Activated naive CD4-positive, alpha-beta T cell treated with anti-CD3 and anti-CD28 coated beads for 36 hours (primary cell): ENCODE results near the gene ZYG11B. TPM values are rescaled to one million over a fixed set of nuclear protein-coding genes. Genes with fewer than 3 reads are reported as not detected.
"Not testable (repeated sequence)": the region's sequence is repeated elsewhere in the genome, so short reads cannot be mapped to it uniquely, and the experiment has no call there.

Experiments used
- CTCF ChIA-PET: fragments of 350-600 bp; sonication (Branson Sonifier 250); formaldehyde crosslinking; loops from one replicate; lab custom pipeline; 2021; ENCODE audit warnings: antibody characterized with exemption; lab: Charles Lee
- DNase-seq: peaks from one replicate; pipeline ENCODE4 v3.0.0-alpha.2; 2020
- H3K27ac Mint-ChIP-seq: one replicate; pipeline ENCODE4 v1.8.0; 2021; ENCODE audit warnings: mild to moderate bottlenecking, mixed read lengths
- H3K27me3 Mint-ChIP-seq: one replicate; pipeline ENCODE4 v1.8.0; 2021; ENCODE audit warnings: low read depth, mixed read lengths
- H3K36me3 Mint-ChIP-seq: one replicate; pipeline ENCODE4 v1.8.0; 2021; ENCODE audit warnings: low read depth, mixed read lengths
- H3K4me1 Mint-ChIP-seq: one replicate; pipeline ENCODE4 v1.8.0; 2021; ENCODE audit warnings: low read depth, mixed read lengths
- H3K4me3 Mint-ChIP-seq: one replicate; pipeline ENCODE4 v1.8.0; 2021; ENCODE audit warnings: mild to moderate bottlenecking, moderate library complexity, mixed read lengths
- H3K9me3 Mint-ChIP-seq: one replicate; pipeline ENCODE4 v1.8.0; 2021; ENCODE audit warnings: mixed read lengths
- intact Hi-C: fragments of 100-400 bp; cut with micrococcal nuclease; formaldehyde crosslinking; loops from one replicate; pipeline ENCODE4 v1.15.1; 2023
- total RNA-seq, 2 experiments: library from RNA; stranded (reverse); gene quantifications; one replicate each; pipeline ENCODE4 v1.2.3, GENCODE V29; 2021

The ZYG11B gene
- total RNA-seq = 10 to 100 TPM; 10.7 to 11.6 TPM

DNA sequence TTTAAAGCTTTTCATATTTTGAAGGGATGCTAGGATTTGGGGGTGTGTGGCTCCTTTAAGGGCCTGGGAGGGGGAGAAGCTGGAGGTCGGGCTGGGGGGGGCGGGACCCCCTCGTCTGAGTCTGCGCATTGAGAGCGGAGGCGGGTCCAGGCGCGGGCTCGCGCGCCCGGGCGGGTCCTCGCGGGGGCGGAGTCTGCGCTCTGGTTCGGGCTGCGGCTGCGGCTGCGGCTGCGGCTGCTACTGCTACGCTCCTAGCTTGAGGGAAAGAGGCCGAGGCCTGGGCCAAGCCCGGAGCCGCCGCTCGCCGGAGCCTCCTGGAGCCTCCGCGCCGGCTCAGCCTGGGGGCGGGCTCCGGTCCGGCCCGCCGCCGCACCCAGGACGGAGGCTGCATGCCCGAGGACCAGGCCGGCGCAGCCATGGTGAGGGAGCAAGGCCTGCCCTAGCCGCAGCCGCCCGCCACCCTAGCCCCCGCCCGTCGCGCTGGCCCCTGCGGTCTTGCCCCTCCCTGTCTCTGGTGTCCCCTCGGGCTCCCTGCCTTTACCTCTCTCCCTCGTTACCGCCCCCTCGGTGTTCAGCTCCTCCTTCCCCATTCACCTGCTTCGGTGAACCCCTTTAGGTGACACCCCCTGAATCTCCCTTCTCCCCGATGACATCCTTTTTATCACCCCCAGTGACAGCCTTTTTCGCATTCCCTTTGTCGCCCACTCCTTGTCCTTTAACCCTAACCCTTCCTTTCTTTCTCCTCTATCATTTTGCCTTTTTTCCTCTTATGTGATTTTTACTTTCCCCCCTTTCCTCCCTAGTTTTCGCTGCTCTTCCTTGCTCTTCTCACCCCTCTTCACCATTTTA lies at the start of gene ZYG11B:
ZYG11B (plus strand) TSS at position 189 of the 849 bp plus-strand sequence; CDS start at position 390, 201 bp downstream.
- Mint-ChIP-seq H3K36me3 (no peaks in the 10 kb centered on the region), H3K9me3 (no peaks in the 10 kb centered on the region), H3K27ac (peak within 1 kb of the TSS; percentile 55), H3K4me3 (peak within 1 kb of the TSS; percentile 85), H3K4me1 (peaks cover 33% of the 10 kb centered on the region), H3K27me3 (no peaks in the 10 kb centered on the region)
- peak; percentile 91 for DNase-seq
- CTCF ChIA-PET = no interaction called here
- intact Hi-C loops = loop anchor here (1.0 to 10.0 kb wide), 6 partner anchors 23 to 672 kb away; partner anchors contain the start of genes BTF3L4, CC2D1B, CPT2 and ECHDC2

DNA sequence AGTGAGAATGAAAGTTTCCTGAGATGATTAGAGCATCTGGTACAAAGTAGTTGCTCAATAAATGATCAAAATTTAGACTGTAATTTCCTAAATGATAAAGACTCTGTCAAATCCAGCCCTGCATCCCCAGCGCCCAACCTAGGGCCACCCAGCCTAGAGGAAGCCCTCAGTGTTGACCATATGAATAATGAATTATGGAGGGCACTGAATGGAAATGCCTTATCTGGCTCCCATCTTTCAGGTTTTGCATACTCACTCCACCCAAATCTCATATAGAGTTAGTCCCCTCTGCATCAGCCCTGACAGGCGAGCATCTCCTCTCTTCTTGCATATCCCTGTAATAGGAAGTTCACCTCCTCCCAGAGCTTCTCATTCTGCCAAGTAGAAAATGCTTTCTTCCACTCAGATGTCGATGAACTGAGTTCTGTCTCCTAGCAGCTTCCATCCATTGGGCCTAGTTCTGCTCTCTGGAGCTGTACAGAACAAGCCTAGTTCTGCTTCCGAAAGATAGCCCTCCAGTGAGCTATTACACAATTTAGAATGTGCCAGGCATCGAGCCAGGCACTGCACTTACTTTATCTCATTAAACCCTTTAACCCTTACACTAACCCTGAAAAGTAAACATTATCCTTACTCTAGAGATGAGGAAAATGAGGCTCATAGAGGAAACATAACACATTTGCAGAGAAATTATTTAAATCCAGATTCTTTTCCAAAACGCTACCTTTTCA lies 49.0 kb upstream of the ZYG11B start:
- intact Hi-C loops = no loop called here
- Mint-ChIP-seq H3K4me3 (no peak overlapping the region), H3K36me3 (no peaks in the 10 kb centered on the region), H3K4me1 (peaks cover 15% of the 10 kb centered on the region), H3K27me3 (no peaks in the 10 kb centered on the region), H3K27ac (no peak overlapping the region), H3K9me3 (no peaks in the 10 kb centered on the region)
- CTCF ChIA-PET = interaction anchor here (1.3 kb wide), 1 partner anchor 9 kb away, joined by 4 read pairs; no protein-coding TSS in a partner anchor
- no peak for DNase-seq

DNA sequence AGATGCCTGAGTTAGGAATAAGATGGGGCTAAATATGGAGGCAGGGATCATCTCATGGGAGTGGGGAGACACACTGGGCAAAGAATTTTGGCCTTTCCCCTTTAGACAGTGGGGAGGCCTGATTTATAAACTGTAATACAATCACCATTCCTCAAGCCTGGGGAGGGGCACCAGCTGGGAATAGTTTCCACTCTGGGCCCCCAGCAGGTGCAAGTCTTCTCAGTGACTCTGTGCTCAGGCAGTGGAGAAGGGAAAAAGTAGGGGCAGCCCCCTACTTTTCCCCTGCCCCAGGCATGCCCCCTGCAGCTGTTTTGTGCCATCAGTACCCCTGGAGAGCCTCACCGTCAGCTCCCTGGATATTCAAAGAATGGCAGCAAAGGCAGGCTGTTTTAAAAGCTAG lies 47.2 kb upstream of the ZYG11B start:
- Mint-ChIP-seq H3K4me1 (peaks cover 12% of the 10 kb centered on the region), H3K27me3 (no peaks in the 10 kb centered on the region), H3K4me3 (no peak overlapping the region), H3K27ac (no peak overlapping the region), H3K36me3 (peaks cover 6% of the 10 kb centered on the region), H3K9me3 (no peaks in the 10 kb centered on the region)
- no peak for DNase-seq
- intact Hi-C loops = no loop called here
- CTCF ChIA-PET = no interaction called here

GRCh38 chr1:52679498-52679897 lies 46.8 kb upstream of the ZYG11B start:
- H3K9me3 Mint-ChIP-seq = no peaks in the 10 kb centered on the region
- no peaks in the 10 kb centered on the region for H3K27me3 Mint-ChIP-seq
- H3K4me3 Mint-ChIP-seq = no peak overlapping the region
- CTCF ChIA-PET = no interaction called here
- H3K36me3 Mint-ChIP-seq = peaks cover 7% of the 10 kb centered on the region
- intact Hi-C loops = no loop called here
- peaks cover 11% of the 10 kb centered on the region for H3K4me1 Mint-ChIP-seq
- no peak overlapping the region for H3K27ac Mint-ChIP-seq
- no peak for DNase-seq

- intact Hi-C loops = no loop called here
- H3K4me1 Mint-ChIP-seq = peaks cover 7% of the 10 kb centered on the region
- CTCF ChIA-PET = no interaction called here
- no peaks in the 10 kb centered on the region for H3K9me3 Mint-ChIP-seq
- no peak overlapping the region for H3K27ac Mint-ChIP-seq
- H3K4me3 Mint-ChIP-seq = no peak overlapping the region
- no peak for DNase-seq
- H3K36me3 Mint-ChIP-seq = peaks cover 10% of the 10 kb centered on the region
- no peaks in the 10 kb centered on the region for H3K27me3 Mint-ChIP-seq
Measured at GRCh38 chr1:52680353-52680752, 45.9 kb upstream of the ZYG11B start.

GRCh38 chr1:52681136-52681535 lies 45.1 kb upstream of the ZYG11B start:
- H3K9me3 Mint-ChIP-seq = no peaks in the 10 kb centered on the region
- no peak overlapping the region for H3K27ac Mint-ChIP-seq
- H3K27me3 Mint-ChIP-seq = no peaks in the 10 kb centered on the region
- DNase-seq = no peak
- H3K4me3 Mint-ChIP-seq = no peak overlapping the region
- intact Hi-C loops = no loop called here
- CTCF ChIA-PET = no interaction called here
- peaks cover 14% of the 10 kb centered on the region for H3K36me3 Mint-ChIP-seq
- H3K4me1 Mint-ChIP-seq = peaks cover 11% of the 10 kb centered on the region

GRCh38 chr1:52683367-52683940 lies 42.8 kb upstream of the ZYG11B start:
- CTCF ChIA-PET = interaction anchor here (0.6 kb wide), 2 partner anchors 317 to 562 kb away, joined by 3 read pairs; no protein-coding TSS in a partner anchor
- H3K4me3 Mint-ChIP-seq = no peak overlapping the region
- no peak for DNase-seq

DNA sequence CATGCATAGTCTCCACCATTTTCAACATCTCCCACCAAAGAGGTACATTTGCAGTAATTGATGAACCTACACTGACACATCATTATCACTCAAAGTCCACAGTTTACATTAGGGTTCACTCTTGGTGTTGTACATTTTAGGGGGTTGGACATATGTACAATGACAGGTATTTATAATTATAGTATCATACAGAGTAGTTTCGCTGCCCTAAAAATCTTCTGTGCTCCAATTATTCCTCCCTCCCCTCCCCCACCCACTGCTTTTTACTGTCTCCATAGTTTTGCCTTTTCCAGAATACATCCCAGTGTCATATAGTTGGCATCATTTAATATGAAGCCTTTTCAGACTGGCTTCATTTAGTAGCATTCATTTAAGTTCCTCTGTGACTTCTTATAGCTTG lies 41.7 kb upstream of the ZYG11B start:
- H3K9me3 Mint-ChIP-seq = no peaks in the 10 kb centered on the region
- CTCF ChIA-PET = interaction anchor here (3.5 kb wide), 1 partner anchor 13 kb away, joined by 18 read pairs; the partner anchor contains the start of gene COA7
- no peak overlapping the region for H3K27ac Mint-ChIP-seq
- DNase-seq = no peak
- intact Hi-C loops = no loop called here
- no peaks in the 10 kb centered on the region for H3K27me3 Mint-ChIP-seq
- peaks cover 9% of the 10 kb centered on the region for H3K4me1 Mint-ChIP-seq
- H3K36me3 Mint-ChIP-seq = peaks cover 29% of the 10 kb centered on the region
- no peak overlapping the region for H3K4me3 Mint-ChIP-seq

More at GRCh38 chr1:52683367-52683940, 42.8 kb upstream of the ZYG11B start:
- Mint-ChIP-seq H3K4me1 (peaks cover 15% of the 10 kb centered on the region), H3K36me3 (peaks cover 27% of the 10 kb centered on the region), H3K27me3 (no peaks in the 10 kb centered on the region), H3K27ac (peak overlapping the region; percentile 33), H3K9me3 (no peaks in the 10 kb centered on the region)
- intact Hi-C loops = no loop called here

GRCh38 chr1:52686261-52686751 lies 39.9 kb upstream of the ZYG11B start:
- CTCF ChIA-PET = interaction anchor here (0.6 to 3.5 kb wide), 22 partner anchors 9 to 777 kb away, joined by 3 to 18 read pairs (median 4); partner anchors contain the start of genes COA7, GPX7, ORC1 and PRPF38A
- peak; percentile 90 for DNase-seq
- not testable (repeated sequence) for H3K4me1 Mint-ChIP-seq, H3K27me3 Mint-ChIP-seq, H3K4me3 Mint-ChIP-seq, H3K9me3 Mint-ChIP-seq
- intact Hi-C loops = loop anchor here (1.0 to 5.0 kb wide), 9 partner anchors 49 to 789 kb away; partner anchors contain the start of genes BTF3L4, ORC1, PRPF38A and TUT4
- Mint-ChIP-seq H3K36me3 (peaks cover 32% of the 10 kb centered on the region), H3K27ac (peak overlapping the region; percentile 50)

GRCh38 chr1:52686830-52687229 lies 39.4 kb upstream of the ZYG11B start:
- H3K9me3 Mint-ChIP-seq = no peaks in the 10 kb centered on the region
- H3K36me3 Mint-ChIP-seq = peaks cover 35% of the 10 kb centered on the region
- H3K27ac Mint-ChIP-seq = no peak overlapping the region
- no peak overlapping the region for H3K4me3 Mint-ChIP-seq
- peaks cover 9% of the 10 kb centered on the region for H3K4me1 Mint-ChIP-seq
- intact Hi-C loops = loop anchor here (1.0 to 5.0 kb wide), 9 partner anchors 50 to 790 kb away; partner anchors contain the start of genes BTF3L4, ORC1, PRPF38A and TUT4
- CTCF ChIA-PET = interaction anchor here (0.6 to 3.5 kb wide), 15 partner anchors 9 to 392 kb away, joined by 3 to 18 read pairs (median 4); partner anchors contain the start of genes COA7, GPX7, ORC1 and PRPF38A
- DNase-seq = no peak
- H3K27me3 Mint-ChIP-seq = no peaks in the 10 kb centered on the region

DNA sequence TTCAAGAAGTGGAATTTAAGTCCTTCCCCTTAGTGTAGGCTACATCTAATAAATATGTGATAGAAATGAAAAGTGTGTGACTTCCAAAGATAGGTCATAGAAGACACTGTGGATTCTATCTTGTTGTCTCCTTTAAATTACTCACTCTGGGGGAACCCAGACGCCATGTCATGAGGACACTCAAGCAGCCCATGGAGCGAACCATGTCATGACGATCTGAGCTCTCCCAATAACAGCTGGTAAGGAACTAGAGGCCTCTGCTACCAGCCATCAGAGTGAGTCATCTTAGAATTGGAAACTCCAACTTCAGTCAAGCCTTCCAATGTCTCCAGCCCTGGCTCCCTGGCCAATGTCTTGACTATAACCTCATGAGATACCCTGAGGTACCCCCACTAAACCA lies 34.4 kb upstream of the ZYG11B start:
- peaks cover 10% of the 10 kb centered on the region for H3K4me1 Mint-ChIP-seq
- no peaks in the 10 kb centered on the region for H3K27me3 Mint-ChIP-seq
- DNase-seq = no peak
- H3K4me3 Mint-ChIP-seq = no peak overlapping the region
- CTCF ChIA-PET = interaction anchor here (0.8 to 1.3 kb wide), 3 partner anchors 8 to 484 kb away, joined by 4 to 7 read pairs (median 5); partner anchors contain the start of genes ORC1 and PRPF38A
- intact Hi-C loops = no loop called here
- no peak overlapping the region for H3K27ac Mint-ChIP-seq
- peaks cover 36% of the 10 kb centered on the region for H3K36me3 Mint-ChIP-seq
- H3K9me3 Mint-ChIP-seq = no peaks in the 10 kb centered on the region
